ENCODE results near the gene CLDN9. TPM values are rescaled to one million over a fixed set of nuclear protein-coding genes. Genes with fewer than 3 reads are reported as not detected.

The CLDN9 gene
- total RNA-seq, 1 experiment from 2014 or later = 1.3 TPM

- H3K79me1 ChIP-seq (ENCODE audit: insufficient read depth, low read depth, low read length, poor library complexity, severe bottlenecking) = no peaks in the 10 kb centered on the region
- no peaks in the 10 kb centered on the region for H3K9me3 ChIP-seq (ENCODE audit: control insufficient read depth, low read depth, low read length)
- WGBS (ENCODE audit: extremely low coverage, insufficient read length, low lambda C conversion rate) = no CpG with 5 or more reads among the region's 46 CpGs
- H3K56ac ChIP-seq (ENCODE audit: insufficient read length, low read depth, low read length) = no peak overlapping the region
- peaks cover 17 to 23% of the 10 kb centered on the region in 2 experiments for H3K4me1 Mint-ChIP-seq
- no peak overlapping the region for H3K18ac ChIP-seq (ENCODE audit: insufficient read length, low read depth, low read length)
- no peak overlapping the region for H4K91ac ChIP-seq (ENCODE audit: insufficient read length, low read depth, low read length)
- H2BK20ac ChIP-seq (ENCODE audit: low read depth, low read length, poor library complexity, severe bottlenecking) = no peak overlapping the region
- peaks cover 19% of the 10 kb centered on the region for H3K23me2 ChIP-seq (ENCODE audit: insufficient read length, low read depth, low read length, poor library complexity, severe bottlenecking)
- no peak overlapping the region for H4K5ac ChIP-seq (ENCODE audit: insufficient read length, low read depth, low read length)
- no peak overlapping the region for H2BK120ac ChIP-seq (ENCODE audit: low read depth, low read length, poor library complexity, severe bottlenecking)
- no peak overlapping the region for H3K4me2 ChIP-seq (ENCODE audit: insufficient read depth, insufficient read length, low read length)
- H3T11ph ChIP-seq (ENCODE audit: low read length) = no peak overlapping the region
- no peak overlapping the region for H2BK5ac ChIP-seq (ENCODE audit: insufficient read length, low read length)
- H4K20me1 ChIP-seq (ENCODE audit: control insufficient read depth, insufficient read depth, insufficient read length) = peaks cover 3% of the 10 kb centered on the region
- H3K27ac ChIP-seq (ENCODE audit: insufficient read length, low read depth, low read length) = no peak overlapping the region
- H4K8ac ChIP-seq (replicated peaks; ENCODE audit: insufficient read length, low read depth, low read length) = no peak overlapping the region
- H3K27me3 Mint-ChIP-seq (ENCODE audit: low read depth) = peaks cover 25% of the 10 kb centered on the region
- H3K9me3 Mint-ChIP-seq = no peaks in the 10 kb centered on the region; a peak in 1 of 5 replicates
- no peaks in the 10 kb centered on the region for H3K79me2 ChIP-seq (ENCODE audit: insufficient read depth, low read length)
- H3K4ac ChIP-seq (ENCODE audit: low read depth, low read length) = no peak overlapping the region
- H3K4me3 Mint-ChIP-seq = no peak overlapping the region
- TF ChIP-seq CTCF (conservative IDR thresholded peaks at IDR 0.05) = no peak
- peaks cover 0 to 7% (median 6%) of the 10 kb centered on the region in 3 experiments; a peak in 4 of 7 replicates for H3K36me3 Mint-ChIP-seq (ENCODE audit: insufficient read depth in 1 of 3, low read depth in 3 of 3)
- no peak overlapping the region for H2BK12ac ChIP-seq (ENCODE audit: insufficient read length, low read depth, low read length)
- no peak overlapping the region for H3K23ac ChIP-seq (ENCODE audit: insufficient read length, low read depth, low read length)
- no peaks in the 10 kb centered on the region; the same call in 1 of the 2 replicates for H3K4me1 ChIP-seq (ENCODE audit: insufficient read depth, low read length)
- no peak overlapping the region for H3K9ac ChIP-seq (ENCODE audit: extremely low read depth, insufficient read length, low read length)
- H3K27ac Mint-ChIP-seq = no peak overlapping the region
- no peak overlapping the region for H3K14ac ChIP-seq (ENCODE audit: insufficient read depth, low read length)
- no peak overlapping the region for H2AFZ ChIP-seq (ENCODE audit: low read length)
- no peak overlapping the region for H2AK5ac ChIP-seq (ENCODE audit: insufficient read length, low read length)
- no peaks in the 10 kb centered on the region for H3K27me3 ChIP-seq (ENCODE audit: insufficient read depth, low read length)
- H2BK15ac ChIP-seq (ENCODE audit: low read depth, low read length) = no peak overlapping the region
- no peak for DNase-seq
Measured at GRCh38 chr16:2966808-2967191, 45.9 kb upstream of the CLDN9 start.
